GM18502 (cell line): ENCODE results near the gene DGKB.

Experiments used
- ATAC-seq: cut with Tn5 transposase; IDR thresholded peaks from one replicate; pipeline ENCODE4 v1.9.1; 2021; ENCODE audit warnings: mild to moderate bottlenecking; ENCODE audit not compliant: unreplicated experiment, poor library complexity

The DGKB gene

DNA sequence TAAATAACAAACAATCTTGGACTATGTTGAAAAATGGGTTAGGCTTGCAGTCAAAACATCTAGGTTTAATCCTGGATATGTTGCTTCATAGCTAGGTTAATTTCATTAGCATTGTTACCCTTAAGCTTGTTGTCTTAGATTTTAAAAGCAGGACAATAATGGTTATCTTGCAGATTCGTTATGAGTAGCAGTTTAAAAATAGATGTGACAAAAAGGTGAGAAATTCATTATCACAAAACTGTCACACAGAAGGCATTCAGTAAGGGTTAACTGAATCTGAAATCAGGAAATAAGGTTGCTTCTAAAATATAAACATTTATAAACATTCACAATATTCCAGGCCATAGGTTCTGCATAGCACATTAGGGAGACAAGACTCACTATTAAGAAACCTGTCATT lies 483.9 kb downstream of the DGKB start:
- ATAC-seq: no peak

DNA sequence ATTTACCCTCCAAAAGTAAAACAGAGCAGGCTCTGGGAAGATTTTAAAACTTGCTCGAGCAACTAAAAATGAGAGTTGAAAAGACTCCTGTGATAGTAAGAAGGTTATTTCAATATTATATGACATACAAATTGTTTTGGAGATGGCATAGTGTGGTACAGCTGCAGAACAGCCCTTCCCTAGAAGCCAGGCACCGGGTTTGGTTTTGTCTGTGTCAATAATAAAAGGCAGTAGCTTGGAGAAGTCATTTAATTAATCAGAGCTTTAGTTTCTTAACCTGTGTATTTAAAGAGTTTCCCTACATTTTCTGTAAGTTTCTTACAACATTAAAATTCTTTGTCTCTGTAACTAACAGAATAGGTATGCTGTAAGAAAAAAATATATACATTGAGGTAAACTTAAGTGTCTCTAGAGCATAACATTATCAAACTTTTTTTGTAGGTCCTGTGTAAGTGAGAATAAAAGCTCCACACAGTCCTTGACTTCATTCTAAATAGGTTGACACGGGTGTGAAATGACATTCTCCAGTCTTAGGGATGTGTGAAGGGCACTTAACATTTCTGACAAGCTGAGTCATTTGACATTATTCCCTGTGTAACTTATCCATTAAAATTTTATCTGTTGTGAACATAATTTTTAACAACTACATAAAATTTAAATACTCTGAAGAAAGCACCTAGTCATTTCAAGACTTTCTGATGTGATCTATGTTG lies 488.1 kb downstream of the DGKB start:
- ATAC-seq: no peak

DNA sequence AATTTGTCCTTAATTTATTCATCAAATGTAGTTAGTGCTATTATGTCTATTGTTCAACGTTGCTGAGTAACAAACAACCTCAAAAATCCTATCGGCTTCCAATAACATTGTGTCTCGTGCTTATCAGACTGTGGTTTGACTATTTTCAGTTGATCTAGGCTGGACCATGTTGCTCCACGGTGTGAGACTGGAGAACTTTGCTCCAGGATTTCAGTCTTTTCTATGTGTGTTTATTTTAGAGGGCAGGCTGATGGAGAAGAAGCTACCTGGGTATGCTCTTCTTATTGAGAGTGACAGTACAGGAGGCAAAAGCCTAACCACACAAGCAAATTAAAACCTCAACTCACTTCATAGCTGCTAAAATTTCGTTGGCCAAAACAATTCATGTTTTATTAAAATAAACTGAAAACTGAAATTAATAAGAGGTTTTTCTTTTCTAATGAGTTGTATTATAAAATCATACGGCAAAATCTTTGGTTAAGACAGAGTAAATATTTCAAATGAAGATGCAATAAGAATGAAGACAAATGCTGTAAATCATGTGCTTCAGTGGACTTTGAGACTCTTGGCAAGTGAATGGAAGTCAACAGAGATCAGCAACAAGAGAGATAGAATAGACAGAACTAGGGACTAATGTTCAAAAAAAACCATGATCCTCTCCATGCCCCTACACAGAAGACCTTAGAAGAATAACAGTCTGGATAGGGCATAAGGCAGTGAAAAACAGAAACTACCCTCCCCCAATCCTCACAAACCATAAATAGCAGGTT lies 495.1 kb downstream of the DGKB start:
- no peak for ATAC-seq

DNA sequence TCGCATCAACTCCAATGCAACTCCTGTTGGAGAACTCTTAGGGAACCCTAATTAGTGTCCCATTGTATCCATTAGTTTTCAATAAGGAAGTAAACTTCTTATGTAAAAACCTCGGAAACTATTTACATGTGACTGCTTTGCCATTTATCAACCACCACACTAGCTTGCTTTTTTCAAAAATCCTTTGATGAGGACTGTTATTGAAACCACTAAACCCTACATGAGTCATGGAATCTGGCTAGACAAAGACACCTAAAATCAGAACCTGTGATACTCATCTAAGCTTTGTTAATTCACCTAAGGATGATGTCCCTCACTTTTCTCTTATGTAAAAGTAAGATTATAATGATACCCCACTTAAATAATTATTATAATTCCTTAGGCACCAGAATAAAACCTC lies 499.0 kb downstream of the DGKB start:
- no peak for ATAC-seq

DNA sequence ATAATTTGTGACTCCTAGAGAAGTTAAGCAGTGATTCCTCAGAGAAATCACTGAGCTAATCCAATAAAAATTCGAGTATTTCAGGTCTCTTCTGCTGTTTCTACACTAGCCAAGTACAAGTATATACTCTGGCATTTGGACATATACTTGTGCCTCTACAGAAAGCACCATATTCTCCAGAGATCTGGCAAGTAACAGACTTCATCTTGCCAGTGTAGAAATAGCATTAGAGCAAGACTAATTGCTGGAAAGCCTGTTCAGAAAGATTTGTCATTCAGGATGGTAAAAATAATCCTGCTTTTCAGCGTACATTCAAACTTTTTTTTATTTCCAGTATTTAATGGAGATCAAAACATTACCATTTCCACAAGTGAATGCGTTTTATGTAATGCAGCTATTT lies 502.3 kb downstream of the DGKB start:
- no peak for ATAC-seq

DNA sequence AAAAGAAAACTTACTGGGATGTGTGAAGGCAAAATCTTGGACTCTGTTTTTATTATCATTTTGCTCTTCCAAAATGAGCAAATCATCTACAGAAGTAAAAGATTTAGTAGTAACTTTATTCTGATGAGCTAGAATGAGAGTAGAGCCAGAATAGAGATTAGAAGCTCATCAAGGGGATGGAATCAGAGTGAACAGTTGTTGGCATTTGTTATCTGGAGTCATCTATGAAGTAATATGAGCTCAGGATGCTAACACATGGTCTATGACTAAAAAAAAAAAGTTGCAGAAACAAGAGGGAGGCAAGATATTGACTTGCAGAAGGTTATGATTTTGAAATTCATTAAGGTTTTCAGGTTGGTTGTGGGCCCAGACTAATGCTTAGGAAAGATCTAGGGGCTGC lies 504.0 kb downstream of the DGKB start:
- no peak for ATAC-seq

DNA sequence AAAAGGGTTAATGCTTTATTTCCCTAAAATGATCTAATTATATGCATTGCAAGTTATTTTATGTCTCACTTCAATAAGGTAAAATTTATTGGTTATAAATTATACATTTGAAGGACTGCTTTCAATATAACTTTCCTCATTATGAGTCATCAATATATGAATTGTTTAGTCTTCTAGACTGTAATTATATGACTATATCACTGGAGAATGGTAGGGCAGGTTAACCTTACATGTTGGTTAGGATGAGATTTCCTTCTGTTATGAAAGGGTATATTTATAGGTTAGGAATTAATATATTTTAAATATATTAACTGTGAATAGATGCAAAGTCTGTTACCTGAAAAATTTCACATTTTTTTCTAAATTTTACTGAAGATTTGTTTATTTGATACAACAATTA lies 506.7 kb downstream of the DGKB start:
- no peak for ATAC-seq

DNA sequence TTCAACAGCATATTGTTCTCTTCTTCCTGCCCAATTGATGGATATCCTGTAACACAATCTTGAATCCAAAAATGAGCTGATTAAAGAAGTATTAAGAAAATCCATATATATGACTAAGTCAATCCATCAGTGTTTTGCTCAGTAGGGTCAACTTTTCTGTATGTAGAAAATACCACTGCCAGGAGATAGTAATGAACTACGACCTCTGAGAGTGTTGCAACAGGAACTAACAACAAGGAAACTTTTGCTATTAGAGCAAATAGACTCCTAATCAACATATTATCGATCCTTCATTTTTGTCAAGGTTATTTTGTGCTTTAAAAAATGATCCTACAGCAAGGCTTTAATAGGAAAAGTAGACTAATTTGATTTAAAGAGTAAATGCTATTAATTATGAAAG lies 507.8 kb downstream of the DGKB start:
- no peak for ATAC-seq

DNA sequence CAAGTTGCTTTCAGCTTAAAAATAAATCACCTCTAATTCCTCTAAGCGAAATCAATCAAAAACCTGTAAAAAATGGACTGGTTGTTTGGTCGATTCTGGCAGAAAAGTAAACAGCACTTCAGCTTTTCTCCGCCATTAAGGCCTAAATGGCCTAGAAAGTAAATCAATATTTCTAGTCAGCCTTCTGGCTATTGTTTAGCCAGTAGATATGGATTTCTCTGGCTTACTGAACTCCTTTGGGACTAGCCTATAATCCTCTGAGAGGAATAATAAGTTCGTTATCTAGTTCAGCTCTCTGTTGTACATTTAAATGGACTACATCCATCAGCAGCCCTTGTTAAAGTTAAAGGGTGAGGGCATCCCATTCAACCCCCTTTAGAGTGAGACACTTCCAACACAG lies 513.0 kb downstream of the DGKB start:
- no peak for ATAC-seq

DNA sequence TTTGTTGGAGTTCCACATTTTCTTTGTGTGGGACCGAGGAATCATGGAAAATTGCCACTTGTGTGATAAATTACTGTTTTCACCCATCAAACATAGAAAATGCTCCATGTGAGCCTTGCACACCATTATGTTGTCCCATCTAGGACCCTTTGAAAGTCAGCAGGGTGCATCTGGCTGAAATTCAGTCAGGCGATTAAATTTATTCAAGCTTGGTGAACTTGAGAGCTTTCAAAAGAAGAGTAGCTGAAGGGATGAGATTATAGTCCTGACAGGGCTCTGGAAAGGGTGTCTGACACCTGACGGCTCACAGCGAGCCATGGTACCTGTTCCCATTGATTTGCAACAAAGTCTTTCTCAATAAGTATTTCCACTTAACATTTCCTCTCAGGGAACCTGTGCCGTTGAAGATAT lies 513.4 kb downstream of the DGKB start:
- ATAC-seq: no peak

DNA sequence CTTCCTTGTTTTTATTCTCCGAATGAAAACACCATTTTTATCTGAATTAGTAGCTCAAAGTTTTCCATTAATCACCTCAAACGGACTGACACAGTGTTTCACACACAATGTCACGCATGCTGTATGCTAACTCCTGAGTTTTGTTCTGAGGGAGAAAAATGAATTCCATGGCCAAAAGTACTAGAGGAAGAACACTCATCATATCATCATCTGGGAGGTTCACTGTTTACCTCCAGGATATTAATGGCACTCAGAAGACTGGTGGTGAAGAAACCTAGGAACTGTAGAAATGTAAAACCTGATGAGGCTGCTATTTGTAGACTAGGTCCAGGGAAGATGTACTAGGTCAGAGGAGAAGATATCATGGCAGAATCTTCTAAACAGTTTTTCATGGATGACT lies 517.5 kb downstream of the DGKB start:
- no peak for ATAC-seq

DNA sequence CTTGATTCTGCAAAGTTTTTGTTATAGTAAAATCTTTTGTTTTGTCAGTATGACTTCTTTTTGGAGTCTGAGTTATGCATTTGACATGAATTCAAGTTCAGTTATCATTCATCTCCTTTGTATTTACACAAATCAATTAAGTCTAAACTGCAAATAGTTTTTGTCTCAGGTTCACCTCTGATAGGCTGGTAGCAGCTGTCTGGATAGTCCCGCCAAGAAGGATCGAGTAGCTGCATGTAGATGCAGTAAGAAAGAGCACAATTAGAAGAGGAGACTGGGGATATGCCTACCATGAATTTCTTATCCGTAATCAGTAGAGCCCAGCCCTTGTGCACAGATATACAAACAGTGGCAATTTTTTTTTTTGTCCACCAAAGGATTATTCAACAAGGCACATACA lies 520.6 kb downstream of the DGKB start:
- ATAC-seq: no peak

DNA sequence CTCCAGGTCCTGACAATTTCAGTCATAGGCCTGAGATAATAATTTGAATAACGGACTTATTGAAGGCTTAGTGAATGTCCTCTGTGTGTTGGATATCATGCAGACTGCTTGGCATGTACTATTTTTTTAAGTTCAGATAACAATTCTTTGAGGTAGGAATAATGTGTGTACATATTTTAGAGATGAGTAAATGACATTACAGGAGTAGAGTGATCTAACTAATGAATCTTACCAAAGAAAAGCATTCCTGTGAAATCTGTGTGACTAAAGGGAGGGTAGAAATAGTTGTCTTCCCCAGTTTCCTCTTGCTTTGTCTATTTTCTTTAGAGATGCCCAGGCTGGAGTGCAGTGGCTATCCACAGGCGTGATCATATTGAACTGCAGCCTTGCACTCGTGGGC lies 521.2 kb downstream of the DGKB start:
- no peak for ATAC-seq

DNA sequence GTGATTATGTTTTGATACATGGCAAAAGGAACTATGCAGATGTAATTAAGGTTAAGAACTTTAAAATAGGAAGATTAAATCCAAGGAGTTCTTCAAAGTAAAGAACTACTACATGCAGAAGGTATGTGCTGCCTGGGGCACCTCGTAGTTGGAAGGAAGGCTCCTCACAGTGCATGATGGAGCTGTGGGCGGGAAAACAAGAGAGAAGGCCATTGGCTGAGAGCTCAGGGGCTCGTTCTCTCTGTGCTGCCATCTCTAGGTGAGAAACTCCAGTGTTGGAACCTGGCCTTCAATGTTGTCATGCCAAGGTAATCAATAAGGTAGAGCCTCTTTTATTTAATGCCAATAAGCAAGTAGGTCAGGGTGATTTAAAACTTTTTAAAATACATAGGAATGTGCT lies 521.7 kb downstream of the DGKB start:
- ATAC-seq: no peak

DNA sequence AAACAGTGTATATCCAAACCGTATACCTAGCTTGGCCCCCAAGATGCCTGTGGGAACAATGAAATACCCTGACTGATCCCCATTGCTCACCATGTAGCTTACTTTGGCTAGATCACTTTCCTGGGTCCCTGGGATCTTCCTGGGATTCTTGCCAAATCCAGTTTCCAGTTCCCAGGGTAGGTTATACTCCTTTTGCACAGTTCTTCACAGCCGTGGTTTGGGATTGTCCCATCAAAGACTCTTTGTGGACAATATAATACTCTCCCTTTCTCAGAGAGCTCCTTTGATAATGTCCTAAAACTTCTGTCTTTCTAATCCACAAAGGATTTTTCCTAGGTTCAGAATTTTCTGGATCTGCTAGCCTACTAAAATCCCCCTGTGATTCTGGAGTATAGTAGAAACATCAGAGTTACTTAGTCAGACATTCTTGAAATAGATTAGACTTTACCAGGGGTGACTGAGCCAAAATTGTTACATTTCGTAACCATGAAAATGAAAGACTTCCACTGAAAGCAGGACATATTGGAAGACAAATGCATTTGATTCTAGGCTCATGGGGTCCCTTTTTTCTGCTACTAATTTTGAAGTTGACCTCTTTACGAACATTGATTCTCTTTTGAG lies 524.8 kb downstream of the DGKB start:
- ATAC-seq: no peak

DNA sequence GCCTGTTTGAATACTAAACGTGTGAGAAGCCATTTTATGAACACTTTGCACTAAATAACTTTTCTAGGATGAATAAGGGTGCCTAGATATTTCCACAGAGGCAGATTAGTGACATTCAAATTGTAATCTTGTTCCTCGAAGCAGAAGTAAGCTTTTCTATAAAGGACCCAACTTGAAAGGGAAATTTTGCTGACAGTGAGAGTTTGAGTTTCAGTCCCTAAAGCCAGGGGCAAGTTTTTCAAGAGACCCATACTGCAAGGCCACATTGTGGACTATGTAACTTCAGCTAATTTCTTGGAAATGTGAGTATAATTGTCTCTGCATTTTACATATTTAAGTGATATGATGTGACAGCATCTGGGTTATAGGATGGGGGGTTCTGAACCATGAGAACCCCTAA lies 525.8 kb downstream of the DGKB start:
- no peak for ATAC-seq

DNA sequence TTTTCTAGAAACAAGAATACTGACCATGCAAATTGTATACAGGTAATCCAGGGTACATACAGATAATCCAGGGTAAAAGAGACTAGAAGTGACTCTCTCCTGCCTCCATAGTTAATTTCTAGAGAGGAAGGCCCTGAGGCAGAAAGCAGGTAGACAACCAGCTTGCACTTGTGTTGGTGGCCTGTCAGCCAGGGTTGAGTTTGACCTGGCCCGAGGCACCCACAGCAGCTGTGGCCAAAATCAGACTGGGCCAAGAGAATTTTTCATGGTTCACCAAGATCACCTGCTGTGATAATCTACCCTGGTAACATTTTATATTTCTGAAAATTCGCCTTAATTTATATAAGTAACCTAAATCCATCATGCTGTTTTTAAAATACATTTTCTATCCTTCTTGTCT lies 526.6 kb downstream of the DGKB start:
- ATAC-seq: no peak

DNA sequence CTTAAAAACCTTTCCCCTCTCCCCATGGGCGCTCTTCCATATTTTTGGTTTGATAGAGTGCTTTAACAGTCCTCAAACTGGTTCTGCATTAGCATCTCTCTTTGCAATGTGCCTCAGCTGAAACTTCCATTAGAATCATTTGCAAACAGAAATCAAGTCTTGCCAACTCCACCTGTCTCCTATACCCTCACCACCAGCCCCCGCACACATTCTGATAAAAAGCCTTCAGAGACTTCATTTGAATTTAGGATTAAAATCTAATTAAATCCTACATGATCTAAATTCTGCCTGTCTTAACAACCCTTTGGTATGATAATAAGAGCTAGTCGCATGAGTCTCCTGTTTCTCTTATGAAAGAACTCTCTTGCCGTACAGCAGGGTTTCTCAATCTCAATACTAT lies 528.2 kb downstream of the DGKB start:
- no peak for ATAC-seq

DNA sequence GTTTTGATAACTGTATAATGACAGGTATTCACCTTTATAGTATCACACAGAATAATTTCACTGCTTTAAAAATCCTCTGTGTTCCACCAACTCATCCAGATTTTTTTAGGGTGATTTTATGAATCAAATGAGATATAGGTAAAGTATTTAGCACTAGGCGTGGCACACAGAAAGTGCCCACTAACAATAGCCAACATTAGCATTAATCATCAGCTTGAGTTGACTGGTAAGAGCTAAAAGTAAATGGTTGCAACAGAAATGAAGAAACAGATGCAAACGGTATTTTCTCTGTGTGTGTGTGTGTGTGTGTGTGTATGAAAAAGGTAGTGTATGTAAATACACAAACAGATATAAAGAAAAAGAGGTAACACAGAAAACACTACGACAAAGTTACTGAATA lies 534.3 kb downstream of the DGKB start:
- ATAC-seq: no peak

DNA sequence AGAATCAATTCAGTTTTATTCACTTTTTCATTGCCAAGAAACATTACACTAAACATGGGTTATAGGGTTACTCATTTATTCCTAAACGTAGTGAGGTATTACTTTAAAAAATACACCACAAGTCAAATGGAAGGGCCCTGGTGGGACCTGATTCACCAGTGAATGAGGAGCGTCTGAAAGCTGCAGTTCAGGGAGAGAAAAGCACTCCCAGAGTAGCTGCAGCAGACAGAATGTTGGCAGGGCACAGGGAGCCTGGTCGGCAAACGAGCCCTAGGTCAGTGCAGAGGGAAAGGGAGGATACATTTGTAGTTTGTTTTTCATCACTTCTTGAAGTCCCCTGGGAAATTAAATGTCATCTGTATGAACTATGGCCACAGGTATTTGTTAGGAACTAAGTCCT lies 551.4 kb downstream of the DGKB start:
- no peak for ATAC-seq

DNA sequence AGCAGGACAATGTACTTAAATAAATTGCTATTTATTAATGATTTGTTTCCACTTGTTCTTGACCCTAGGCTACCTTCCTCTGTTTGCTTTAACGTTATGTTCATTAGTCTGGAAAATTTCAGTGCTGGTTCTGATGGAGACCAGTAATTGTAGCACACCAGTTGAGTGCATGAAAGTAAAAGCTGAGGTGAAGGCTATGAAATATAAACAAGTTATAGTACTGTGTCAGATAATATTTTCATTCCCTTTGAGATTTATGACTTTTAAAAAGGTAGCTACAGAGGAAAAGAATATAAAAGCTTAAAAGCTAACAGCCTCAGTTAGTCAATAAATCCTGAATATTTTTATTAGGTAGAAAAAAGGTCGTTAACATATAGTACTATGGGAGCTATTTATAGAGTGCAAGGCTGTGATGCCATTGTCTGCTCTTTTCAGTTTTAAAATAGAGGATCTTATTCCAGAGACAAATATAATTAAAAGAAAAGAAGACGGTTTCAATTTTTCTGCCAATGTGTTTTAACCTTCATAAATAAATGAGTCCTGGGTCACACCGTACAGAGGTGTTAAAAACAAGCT lies 561.3 kb downstream of the DGKB start:
- ATAC-seq: no peak
